HL-60 (cell line): ENCODE measurements around the gene FTCDNL1.

ENCODE experiments used
- DNase-seq, 2 experiments: peaks; one replicate each; pipeline ENCODE4 v3.0.0-alpha.2; 2010 to 2020; ENCODE audit warnings: low read depth in 1 of 2, low spot score in 1 of 2
- H3K27ac ChIP-seq: fragments of 250-450 bp; sonication (Bioruptor Pico); replicated peaks from 2 replicates; pipeline ENCODE4 v1.5.1; 2020; ENCODE audit warnings: mild to moderate bottlenecking, moderate library complexity
- H3K27me3 ChIP-seq: fragments of 250-450 bp; sonication (Bioruptor Pico); 2 replicates; pipeline ENCODE4 v1.5.1; 2021; ENCODE audit warnings: mild to moderate bottlenecking, moderate library complexity; ENCODE audit not compliant: insufficient read depth, poor library complexity, severe bottlenecking
- H3K4me3 ChIP-seq: replicated peaks from 2 replicates; pipeline ENCODE4 v1.5.1; 2011; ENCODE audit warnings: mild to moderate bottlenecking, control low read depth, low read length; ENCODE audit not compliant: insufficient read depth
- CTCF ChIP-seq: IDR thresholded peaks from one replicate; pipeline ENCODE4 v1.5.1; 2011; ENCODE audit warnings: low read length, control low read depth, inconsistent platforms; ENCODE audit not compliant: insufficient read depth
- GABPA ChIP-seq: IDR thresholded peaks from 2 replicates; pipeline ENCODE4 v1.6.1; 2012; ENCODE audit warnings: low read depth
- POLR2AphosphoS5 ChIP-seq: IDR thresholded peaks from 2 replicates; pipeline ENCODE4 v1.6.1; 2012; ENCODE audit warnings: low read depth
- SPI1 ChIP-seq: IDR thresholded peaks from 2 replicates; pipeline ENCODE4 v1.6.1; 2012; ENCODE audit warnings: low read depth, mild to moderate bottlenecking, borderline replicate concordance
- TF ChIP-seq, protein P1 (sequence below): IDR thresholded peaks from 2 replicates; pipeline ENCODE4 v1.6.1; 2012; ENCODE audit warnings: low read depth; ENCODE audit not compliant: insufficient replicate concordance

FTCDNL1 gene

GRCh38 chr2:199777916-199778315 lies 73.1 kb downstream of the FTCDNL1 start:
- Histone ChIP-seq H3K4me3 (no peak overlapping the region), H3K27me3 (no peaks in the 10 kb centered on the region), H3K27ac (no peak overlapping the region)
- TF ChIP-seq SPI1: peak; percentile 28; the same call in 1 of the 2 replicates
- TF ChIP-seq, protein P1, sequence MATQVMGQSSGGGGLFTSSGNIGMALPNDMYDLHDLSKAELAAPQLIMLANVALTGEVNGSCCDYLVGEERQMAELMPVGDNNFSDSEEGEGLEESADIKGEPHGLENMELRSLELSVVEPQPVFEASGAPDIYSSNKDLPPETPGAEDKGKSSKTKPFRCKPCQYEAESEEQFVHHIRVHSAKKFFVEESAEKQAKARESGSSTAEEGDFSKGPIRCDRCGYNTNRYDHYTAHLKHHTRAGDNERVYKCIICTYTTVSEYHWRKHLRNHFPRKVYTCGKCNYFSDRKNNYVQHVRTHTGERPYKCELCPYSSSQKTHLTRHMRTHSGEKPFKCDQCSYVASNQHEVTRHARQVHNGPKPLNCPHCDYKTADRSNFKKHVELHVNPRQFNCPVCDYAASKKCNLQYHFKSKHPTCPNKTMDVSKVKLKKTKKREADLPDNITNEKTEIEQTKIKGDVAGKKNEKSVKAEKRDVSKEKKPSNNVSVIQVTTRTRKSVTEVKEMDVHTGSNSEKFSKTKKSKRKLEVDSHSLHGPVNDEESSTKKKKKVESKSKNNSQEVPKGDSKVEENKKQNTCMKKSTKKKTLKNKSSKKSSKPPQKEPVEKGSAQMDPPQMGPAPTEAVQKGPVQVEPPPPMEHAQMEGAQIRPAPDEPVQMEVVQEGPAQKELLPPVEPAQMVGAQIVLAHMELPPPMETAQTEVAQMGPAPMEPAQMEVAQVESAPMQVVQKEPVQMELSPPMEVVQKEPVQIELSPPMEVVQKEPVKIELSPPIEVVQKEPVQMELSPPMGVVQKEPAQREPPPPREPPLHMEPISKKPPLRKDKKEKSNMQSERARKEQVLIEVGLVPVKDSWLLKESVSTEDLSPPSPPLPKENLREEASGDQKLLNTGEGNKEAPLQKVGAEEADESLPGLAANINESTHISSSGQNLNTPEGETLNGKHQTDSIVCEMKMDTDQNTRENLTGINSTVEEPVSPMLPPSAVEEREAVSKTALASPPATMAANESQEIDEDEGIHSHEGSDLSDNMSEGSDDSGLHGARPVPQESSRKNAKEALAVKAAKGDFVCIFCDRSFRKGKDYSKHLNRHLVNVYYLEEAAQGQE: no peak
- TF ChIP-seq POLR2AphosphoS5: no peak
- DNase-seq: no peak

DNA sequence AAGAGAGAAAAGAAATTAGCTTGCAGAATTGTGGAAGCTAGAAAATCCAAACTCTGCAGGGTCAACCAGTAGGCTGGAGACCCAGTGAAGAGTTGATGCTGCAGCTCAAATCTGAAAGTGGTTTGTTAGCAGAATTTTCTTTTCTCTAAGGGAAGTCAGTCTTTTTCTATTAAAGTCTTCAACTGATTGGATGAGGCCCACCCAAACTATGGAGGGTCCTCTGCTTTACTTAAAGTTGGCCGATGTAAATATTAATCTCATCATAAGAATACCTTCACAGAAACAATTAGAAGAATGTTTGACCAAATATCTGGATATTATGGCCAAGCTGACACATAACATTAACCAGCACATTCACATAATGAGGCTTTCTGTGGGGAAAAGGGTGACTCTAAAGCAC lies 73.7 kb downstream of the FTCDNL1 start:
- no peak overlapping the region for H3K4me3 ChIP-seq
- H3K27me3 ChIP-seq: no peaks in the 10 kb centered on the region
- H3K27ac ChIP-seq: no peak overlapping the region
- no peak for DNase-seq
- TF ChIP-seq SPI1 (no peak), GABPA (no peak), CTCF (no peak), POLR2AphosphoS5 (no peak)
- TF ChIP-seq, protein P1: no peak

- TF ChIP-seq, protein P1: no peak
- TF ChIP-seq POLR2AphosphoS5 (no peak), GABPA (no peak), SPI1 (no peak), CTCF (no peak)
- Histone ChIP-seq H3K27me3 (no peaks in the 10 kb centered on the region), H3K4me3 (no peak overlapping the region), H3K27ac (no peak overlapping the region)
- no peak for DNase-seq
Measured at GRCh38 chr2:199775267-199775666, 75.7 kb downstream of the FTCDNL1 start.
